H9 (cell line): ENCODE data around the gene UBE2N. TPM values are rescaled to one million over a fixed set of nuclear protein-coding genes. Genes with fewer than 3 reads are reported as not detected.

Source experiments
- DNase-seq: peaks from one replicate; pipeline ENCODE4 v3.0.0-alpha.2; 2017
- H2AFZ ChIP-seq: one replicate; pipeline ENCODE4 v1.6.1; 2013; ENCODE audit warnings: mild to moderate bottlenecking, low read length, control low read depth, moderate library complexity
- H2AK5ac ChIP-seq: 2 replicates; pipeline ENCODE4 v1.6.1; 2013; ENCODE audit warnings: low read length, control low read depth, mixed read lengths; ENCODE audit not compliant: insufficient read length
- H2BK120ac ChIP-seq: one replicate; pipeline ENCODE4 v1.6.1; 2013; ENCODE audit warnings: low read depth, mild to moderate bottlenecking, low read length, control low read depth, inconsistent platforms; ENCODE audit not compliant: poor library complexity, severe bottlenecking
- H2BK12ac ChIP-seq: 2 replicates; pipeline ENCODE4 v1.6.1; 2013; ENCODE audit warnings: low read length, control low read depth, mixed read lengths, low read depth; ENCODE audit not compliant: insufficient read length
- H2BK15ac ChIP-seq: 2 replicates; pipeline ENCODE4 v1.6.1; 2013; ENCODE audit warnings: low read depth, low read length, control low read depth
- H2BK20ac ChIP-seq: one replicate; pipeline ENCODE4 v1.6.1; 2013; ENCODE audit warnings: low read depth, mild to moderate bottlenecking, low read length, control low read depth, inconsistent platforms; ENCODE audit not compliant: poor library complexity, severe bottlenecking
- H2BK5ac ChIP-seq: 2 replicates; pipeline ENCODE4 v1.6.1; 2013; ENCODE audit warnings: low read length, control low read depth, mixed read lengths; ENCODE audit not compliant: insufficient read length
- H3K14ac ChIP-seq: 2 replicates; pipeline ENCODE4 v1.6.1; 2013; ENCODE audit warnings: low read length, control low read depth; ENCODE audit not compliant: insufficient read depth
- H3K18ac ChIP-seq: 2 replicates; pipeline ENCODE4 v1.6.1; 2013; ENCODE audit warnings: low read depth, mild to moderate bottlenecking, mixed read lengths, low read length, control low read depth; ENCODE audit not compliant: insufficient read length
- H3K23ac ChIP-seq: 2 replicates; pipeline ENCODE4 v1.6.1; 2013; ENCODE audit warnings: low read length, control low read depth, mixed read lengths, low read depth; ENCODE audit not compliant: insufficient read length
- H3K23me2 ChIP-seq: 2 replicates; pipeline ENCODE4 v1.6.1; 2013; ENCODE audit warnings: low read depth, mild to moderate bottlenecking, mixed read lengths, low read length, control low read depth; ENCODE audit not compliant: insufficient read length, poor library complexity, severe bottlenecking
- H3K27ac ChIP-seq: 2 replicates; pipeline ENCODE4 v1.5.1; 2013; ENCODE audit warnings: low read length, control low read depth, mixed read lengths, low read depth; ENCODE audit not compliant: insufficient read length
- H3K27me3 ChIP-seq: 2 replicates; pipeline ENCODE4 v1.6.1; 2013; ENCODE audit warnings: low read length, control low read depth, inconsistent platforms; ENCODE audit not compliant: insufficient read depth
- H3K4ac ChIP-seq: 2 replicates; pipeline ENCODE4 v1.6.1; 2013; ENCODE audit warnings: low read depth, mild to moderate bottlenecking, control low read depth, inconsistent platforms, low read length, moderate library complexity
- H3K4me1 ChIP-seq: 2 replicates; pipeline ENCODE4 v1.6.1; 2013; ENCODE audit warnings: low read length, control low read depth, inconsistent platforms; ENCODE audit not compliant: insufficient read depth
- H3K4me2 ChIP-seq: 2 replicates; pipeline ENCODE4 v1.6.1; 2013; ENCODE audit warnings: low read length, control low read depth, mixed read lengths; ENCODE audit not compliant: insufficient read length, insufficient read depth
- H3K56ac ChIP-seq: 2 replicates; pipeline ENCODE4 v1.6.1; 2013; ENCODE audit warnings: low read depth, mild to moderate bottlenecking, mixed read lengths, low read length, control low read depth; ENCODE audit not compliant: insufficient read length
- H3K79me1 ChIP-seq: 2 replicates; pipeline ENCODE4 v1.6.1; 2013; ENCODE audit warnings: low read depth, mild to moderate bottlenecking, moderate library complexity, low read length, control low read depth, inconsistent platforms; ENCODE audit not compliant: insufficient read depth, poor library complexity, severe bottlenecking
- H3K79me2 ChIP-seq: 2 replicates; pipeline ENCODE4 v1.6.1; 2013; ENCODE audit warnings: low read length, control low read depth, inconsistent platforms; ENCODE audit not compliant: insufficient read depth
- H3K9ac ChIP-seq: 2 replicates; pipeline ENCODE4 v1.6.1; 2013; ENCODE audit warnings: low read length, control low read depth, mixed read lengths; ENCODE audit not compliant: insufficient read length; ENCODE audit errors: extremely low read depth
- H3K9me3 ChIP-seq: one replicate; pipeline ENCODE4 v1.6.1; 2013; ENCODE audit warnings: low read depth, low read length, inconsistent platforms; ENCODE audit not compliant: control insufficient read depth
- H3T11ph ChIP-seq: one replicate; pipeline ENCODE4 v1.6.1; 2013; ENCODE audit warnings: mild to moderate bottlenecking, low read length, control low read depth, inconsistent platforms
- H4K20me1 ChIP-seq: one replicate; pipeline ENCODE4 v1.6.1; 2013; ENCODE audit not compliant: control insufficient read depth, insufficient read length, insufficient read depth
- H4K5ac ChIP-seq: 2 replicates; pipeline ENCODE4 v1.6.1; 2013; ENCODE audit warnings: low read depth, mild to moderate bottlenecking, mixed read lengths, low read length, control low read depth; ENCODE audit not compliant: insufficient read length
- H4K8ac ChIP-seq: replicated peaks from 2 replicates; pipeline ENCODE4 v1.6.1; 2013; ENCODE audit warnings: low read length, control low read depth, mixed read lengths, low read depth; ENCODE audit not compliant: insufficient read length
- H4K91ac ChIP-seq: 2 replicates; pipeline ENCODE4 v1.6.1; 2013; ENCODE audit warnings: low read depth, mild to moderate bottlenecking, moderate library complexity, mixed read lengths, low read length, control low read depth; ENCODE audit not compliant: insufficient read length
- H3K27ac Mint-ChIP-seq, 3 experiments: 2 replicates in 2 of 3; 3 replicates in 1 of 3; pipeline ENCODE4 v1.8.0; 2020 to 2021; ENCODE audit warnings: mixed read lengths in 3 of 3, mild to moderate bottlenecking in 1 of 3, moderate library complexity in 1 of 3
- H3K27me3 Mint-ChIP-seq: 2 replicates; pipeline ENCODE4 v1.8.0; 2021; ENCODE audit warnings: low read depth, mild to moderate bottlenecking, moderate library complexity, mixed read lengths
- H3K36me3 Mint-ChIP-seq, 3 experiments: 2 replicates in 2 of 3; 3 replicates in 1 of 3; pipeline ENCODE4 v1.8.0; 2020 to 2021; ENCODE audit warnings: low read depth in 3 of 3, mixed read lengths in 3 of 3; ENCODE audit not compliant: insufficient read depth in 1 of 3
- H3K4me1 Mint-ChIP-seq, 2 experiments: 2 replicates each; pipeline ENCODE4 v1.8.0; 2020; ENCODE audit warnings: mixed read lengths in 2 of 2
- H3K4me3 Mint-ChIP-seq, 2 experiments: 2 replicates in 1 of 2; 3 replicates in 1 of 2; pipeline ENCODE4 v1.8.0; 2020 to 2021; ENCODE audit warnings: mild to moderate bottlenecking in 2 of 2, mixed read lengths in 2 of 2, moderate library complexity in 1 of 2
- H3K9me3 Mint-ChIP-seq, 2 experiments: 2 replicates in 1 of 2; 3 replicates in 1 of 2; pipeline ENCODE4 v1.8.0; 2020; ENCODE audit warnings: mild to moderate bottlenecking in 2 of 2, mixed read lengths in 2 of 2, moderate library complexity in 1 of 2
- WGBS: extraction: QIAGEN DNeasy Blood & Tissue Kit; methylation state at CpG from one replicate; pipeline ENCODE4 v1.1.7; 2013; ENCODE audit warnings: missing lambda C conversion rate, low lambda C conversion rate, mixed read lengths; ENCODE audit not compliant: insufficient read length; ENCODE audit errors: extremely low coverage; 5-methylcytosine and 5-hydroxymethylcytosine counted together
- total RNA-seq: library from RNA; stranded (reverse); gene quantifications from 2 replicates; pipeline ENCODE4 v1.2.1, GENCODE V29; 2021
- TF ChIP-seq, protein P1 (sequence below): fragments of 200-600 bp; sonication (generic); conservative IDR thresholded peaks from 3 replicates; pipeline ENCODE4 v1.8.0; 2021; ENCODE audit warnings: antibody characterized with exemption, mild to moderate bottlenecking

The UBE2N gene
- total RNA-seq, 1 experiment from 2014 or later: 192 TPM

GRCh38 chr12:93377252-93378195 lies 64.2 kb downstream of the UBE2N start, which contains the start of gene NUDT4:
NUDT4 (plus strand) TSS chr12:93377925; CDS start chr12:93378323, 398 bp downstream.
- peaks cover 0 to 4% of the 10 kb centered on the region in 2 experiments; a peak in 3 of 5 replicates for H3K9me3 Mint-ChIP-seq

More at GRCh38 chr12:93377252-93378195, 64.2 kb downstream of the UBE2N start, which contains the start of gene NUDT4:
- no peaks in the 10 kb centered on the region for H4K20me1 ChIP-seq
- H3K79me1 ChIP-seq: peaks cover 5% of the 10 kb centered on the region
- H2BK12ac ChIP-seq: no peak within 1 kb of the TSS
- Mint-ChIP-seq H3K4me3 (peak within 1 kb of the TSS; percentile 98 to 99), H3K27ac (peak within 1 kb of the TSS; percentile 90 to 98 (median 97)), H3K36me3 (peaks cover 0 to 3% (median 2%) of the 10 kb centered on the region in 3 experiments; a peak in 2 of 7 replicates), H3K27me3 (no peaks in the 10 kb centered on the region; the same call in 1 of the 2 replicates), H3K4me1 (peaks cover 58 to 63% of the 10 kb centered on the region in 2 experiments)
- no peak within 1 kb of the TSS for H3K27ac ChIP-seq
- WGBS: no CpG with 5 or more reads among the region's 79 CpGs
- H2AFZ ChIP-seq: peak within 1 kb of the TSS; percentile 63
- no peak within 1 kb of the TSS for H3K23ac ChIP-seq
- H2AK5ac ChIP-seq: no peak within 1 kb of the TSS
- H3K23me2 ChIP-seq: peaks cover 8% of the 10 kb centered on the region
- H2BK5ac ChIP-seq: no peak within 1 kb of the TSS
- peak within 1 kb of the TSS; percentile 79 for H3K18ac ChIP-seq
- no peak within 1 kb of the TSS for H3K4ac ChIP-seq
- no peak within 1 kb of the TSS for H4K91ac ChIP-seq
- peak within 1 kb of the TSS; percentile 94 for H3K14ac ChIP-seq
- H4K5ac ChIP-seq: no peak within 1 kb of the TSS
- H4K8ac ChIP-seq: no peak within 1 kb of the TSS
- H3K9me3 ChIP-seq: no peaks in the 10 kb centered on the region
- H2BK15ac ChIP-seq: no peak within 1 kb of the TSS
- H3K9ac ChIP-seq: peak within 1 kb of the TSS; percentile 78
- TF ChIP-seq, protein P1, sequence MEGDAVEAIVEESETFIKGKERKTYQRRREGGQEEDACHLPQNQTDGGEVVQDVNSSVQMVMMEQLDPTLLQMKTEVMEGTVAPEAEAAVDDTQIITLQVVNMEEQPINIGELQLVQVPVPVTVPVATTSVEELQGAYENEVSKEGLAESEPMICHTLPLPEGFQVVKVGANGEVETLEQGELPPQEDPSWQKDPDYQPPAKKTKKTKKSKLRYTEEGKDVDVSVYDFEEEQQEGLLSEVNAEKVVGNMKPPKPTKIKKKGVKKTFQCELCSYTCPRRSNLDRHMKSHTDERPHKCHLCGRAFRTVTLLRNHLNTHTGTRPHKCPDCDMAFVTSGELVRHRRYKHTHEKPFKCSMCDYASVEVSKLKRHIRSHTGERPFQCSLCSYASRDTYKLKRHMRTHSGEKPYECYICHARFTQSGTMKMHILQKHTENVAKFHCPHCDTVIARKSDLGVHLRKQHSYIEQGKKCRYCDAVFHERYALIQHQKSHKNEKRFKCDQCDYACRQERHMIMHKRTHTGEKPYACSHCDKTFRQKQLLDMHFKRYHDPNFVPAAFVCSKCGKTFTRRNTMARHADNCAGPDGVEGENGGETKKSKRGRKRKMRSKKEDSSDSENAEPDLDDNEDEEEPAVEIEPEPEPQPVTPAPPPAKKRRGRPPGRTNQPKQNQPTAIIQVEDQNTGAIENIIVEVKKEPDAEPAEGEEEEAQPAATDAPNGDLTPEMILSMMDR: no peak
- H3T11ph ChIP-seq: no peak within 1 kb of the TSS
- no peak within 1 kb of the TSS for H2BK120ac ChIP-seq
- peak; percentile 97 for DNase-seq
- H3K4me1 ChIP-seq: 0 out of 2 replicates have a peak, but pooled peaks cover 2% of the 10 kb centered on the region
- no peak within 1 kb of the TSS for H3K56ac ChIP-seq
- no peaks in the 10 kb centered on the region for H3K27me3 ChIP-seq
- H2BK20ac ChIP-seq: no peak within 1 kb of the TSS
- peak within 1 kb of the TSS; percentile 91 for H3K4me2 ChIP-seq
- peaks cover 26% of the 10 kb centered on the region; the same call in 1 of the 2 replicates for H3K79me2 ChIP-seq
